ENCODE measurements around the gene FSTL3.
"Not testable (repeated sequence)": the region's sequence is repeated elsewhere in the genome, so short reads cannot be mapped to it uniquely, and the experiment has no call there.

DNA sequence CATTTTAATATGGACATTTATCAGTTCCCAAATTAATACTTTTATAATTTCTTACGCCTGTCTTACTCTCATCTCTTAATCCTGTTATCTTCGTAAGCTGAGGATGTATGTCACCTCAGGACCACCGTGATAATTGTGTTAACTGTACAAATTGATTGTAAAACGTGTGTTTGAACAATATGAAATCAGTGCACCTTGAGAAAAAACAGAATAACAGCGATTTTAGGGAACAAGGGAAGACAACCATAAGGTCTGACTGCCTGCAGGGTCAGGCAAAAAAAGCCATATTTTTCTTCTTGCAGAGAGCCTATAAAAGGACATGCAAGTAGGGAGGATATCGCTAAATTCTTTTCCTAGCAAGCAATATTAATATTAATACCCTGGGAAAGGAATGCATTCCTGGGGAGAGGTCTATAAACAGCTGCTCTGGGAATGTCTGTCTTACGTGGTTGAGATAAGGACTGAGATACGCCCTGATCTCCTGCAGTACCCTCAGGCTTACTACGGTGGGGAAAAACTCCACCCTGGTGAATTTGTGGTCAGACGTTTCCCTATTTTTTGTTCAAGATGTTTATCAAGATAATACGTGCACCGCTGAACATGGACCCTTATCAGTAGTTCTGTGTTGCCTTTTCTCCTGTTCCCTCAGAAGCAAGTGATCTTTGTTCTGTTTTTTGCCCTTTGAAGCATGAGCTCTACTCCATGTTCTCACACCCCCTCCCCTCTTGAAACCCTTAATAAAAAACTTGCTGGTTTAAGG, 7.3 kb upstream of the FSTL3 start:
- not testable (repeated sequence) for TF ChIP-seq SIN3A (IDR thresholded peaks at IDR 0.05; ENCODE audit: borderline replicate concordance, insufficient read depth, low read depth, low read length); POLR2AphosphoS5 (IDR thresholded peaks at IDR 0.05; ENCODE audit: low read depth, low read length)
- TF ChIP-seq, protein P1, sequence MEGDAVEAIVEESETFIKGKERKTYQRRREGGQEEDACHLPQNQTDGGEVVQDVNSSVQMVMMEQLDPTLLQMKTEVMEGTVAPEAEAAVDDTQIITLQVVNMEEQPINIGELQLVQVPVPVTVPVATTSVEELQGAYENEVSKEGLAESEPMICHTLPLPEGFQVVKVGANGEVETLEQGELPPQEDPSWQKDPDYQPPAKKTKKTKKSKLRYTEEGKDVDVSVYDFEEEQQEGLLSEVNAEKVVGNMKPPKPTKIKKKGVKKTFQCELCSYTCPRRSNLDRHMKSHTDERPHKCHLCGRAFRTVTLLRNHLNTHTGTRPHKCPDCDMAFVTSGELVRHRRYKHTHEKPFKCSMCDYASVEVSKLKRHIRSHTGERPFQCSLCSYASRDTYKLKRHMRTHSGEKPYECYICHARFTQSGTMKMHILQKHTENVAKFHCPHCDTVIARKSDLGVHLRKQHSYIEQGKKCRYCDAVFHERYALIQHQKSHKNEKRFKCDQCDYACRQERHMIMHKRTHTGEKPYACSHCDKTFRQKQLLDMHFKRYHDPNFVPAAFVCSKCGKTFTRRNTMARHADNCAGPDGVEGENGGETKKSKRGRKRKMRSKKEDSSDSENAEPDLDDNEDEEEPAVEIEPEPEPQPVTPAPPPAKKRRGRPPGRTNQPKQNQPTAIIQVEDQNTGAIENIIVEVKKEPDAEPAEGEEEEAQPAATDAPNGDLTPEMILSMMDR (IDR thresholded peaks at IDR 0.05), result not testable (repeated sequence)

All from Panc1 (cell line).